ENCODE measurements around the gene ANKLE2.

DNA sequence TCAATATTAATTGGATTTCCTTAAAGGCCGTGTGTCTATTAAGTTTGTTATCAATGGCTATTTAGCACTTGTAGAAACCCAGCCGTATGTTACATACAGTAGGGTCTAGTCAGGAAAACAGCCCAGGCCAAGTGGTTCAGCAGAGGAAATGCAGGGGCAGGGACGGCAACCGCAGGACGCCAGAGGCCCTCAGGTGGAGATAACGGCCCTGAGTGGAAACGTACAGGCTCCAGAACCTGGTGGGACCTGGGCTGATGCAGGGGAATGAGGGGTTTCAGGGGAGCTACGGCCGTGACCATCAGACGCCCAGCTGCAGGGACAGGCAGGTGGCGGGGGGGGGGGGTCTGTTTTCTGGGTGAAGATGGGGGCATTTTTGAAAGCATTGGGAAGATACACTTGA lies 3.7 kb upstream of the ANKLE2 start:
- TF ChIP-seq, protein P1, sequence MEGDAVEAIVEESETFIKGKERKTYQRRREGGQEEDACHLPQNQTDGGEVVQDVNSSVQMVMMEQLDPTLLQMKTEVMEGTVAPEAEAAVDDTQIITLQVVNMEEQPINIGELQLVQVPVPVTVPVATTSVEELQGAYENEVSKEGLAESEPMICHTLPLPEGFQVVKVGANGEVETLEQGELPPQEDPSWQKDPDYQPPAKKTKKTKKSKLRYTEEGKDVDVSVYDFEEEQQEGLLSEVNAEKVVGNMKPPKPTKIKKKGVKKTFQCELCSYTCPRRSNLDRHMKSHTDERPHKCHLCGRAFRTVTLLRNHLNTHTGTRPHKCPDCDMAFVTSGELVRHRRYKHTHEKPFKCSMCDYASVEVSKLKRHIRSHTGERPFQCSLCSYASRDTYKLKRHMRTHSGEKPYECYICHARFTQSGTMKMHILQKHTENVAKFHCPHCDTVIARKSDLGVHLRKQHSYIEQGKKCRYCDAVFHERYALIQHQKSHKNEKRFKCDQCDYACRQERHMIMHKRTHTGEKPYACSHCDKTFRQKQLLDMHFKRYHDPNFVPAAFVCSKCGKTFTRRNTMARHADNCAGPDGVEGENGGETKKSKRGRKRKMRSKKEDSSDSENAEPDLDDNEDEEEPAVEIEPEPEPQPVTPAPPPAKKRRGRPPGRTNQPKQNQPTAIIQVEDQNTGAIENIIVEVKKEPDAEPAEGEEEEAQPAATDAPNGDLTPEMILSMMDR (IDR thresholded peaks at IDR 0.05), result no peak
- no peak for TF ChIP-seq POLR2A (IDR thresholded peaks at IDR 0.05)
